ENCODE measurements around the gene PTTG2. TPM values are rescaled to one million over a fixed set of nuclear protein-coding genes. Genes with fewer than 3 reads are reported as not detected.

The PTTG2 gene
- total and polyA plus RNA-seq, 2 of the 4 experiments (the other 2 are of a cell fraction) = not detected

- Histone ChIP-seq H3K9me3 (ENCODE audit: control insufficient read depth, insufficient read depth, low read length) (no peaks in the 10 kb centered on the region), H3K23ac (ENCODE audit: low read depth, low read length) (no peak overlapping the region), H3K9me1 (ENCODE audit: insufficient read depth, low read length) (peaks cover 10% of the 10 kb centered on the region; the same call in 1 of the 2 replicates), H3K9ac (ENCODE audit: low read depth, low read length) (no peak overlapping the region), H3K27ac (ENCODE audit: insufficient read depth, low read length) (no peak overlapping the region), H2BK120ac (ENCODE audit: low read depth, low read length) (no peak overlapping the region), H2BK5ac (ENCODE audit: low read depth, low read length, poor library complexity, severe bottlenecking) (no peak overlapping the region), H3K79me1 (ENCODE audit: low read depth in 1 of 2, low read length in 2 of 2) (peaks cover 27 to 57% of the 10 kb centered on the region in 2 experiments), H4K8ac (ENCODE audit: low read depth in 2 of 2, low read length in 2 of 2) (no peak overlapping the region), H3K56ac (ENCODE audit: extremely low read depth, insufficient read depth, low read length) (no peak overlapping the region), H2BK15ac (ENCODE audit: low read depth, low read length) (no peak overlapping the region), H3K4me3 (ENCODE audit: insufficient read depth, low read depth, low read length) (no peak overlapping the region), H3K27me3 (ENCODE audit: control insufficient read depth, insufficient read depth, low read length) (no peaks in the 10 kb centered on the region), H3K36me3 (ENCODE audit: control insufficient read depth, insufficient read depth, low read length) (no peaks in the 10 kb centered on the region), H2AFZ (replicated peaks; ENCODE audit: low read length, poor library complexity) (no peak overlapping the region), H3K4me1 (ENCODE audit: control insufficient read depth, insufficient read depth, low read length) (peaks cover 3% of the 10 kb centered on the region; the same call in 1 of the 2 replicates), H3K18ac (ENCODE audit: low read depth, low read length) (no peak overlapping the region), H4K5ac (ENCODE audit: low read depth, low read length) (no peak overlapping the region), H3K14ac (replicated peaks; ENCODE audit: low read depth, low read length) (no peak overlapping the region), H2AK9ac (replicated peaks; ENCODE audit: low read depth, low read length, poor library complexity) (no peak overlapping the region), H3K4me2 (ENCODE audit: low read depth, low read length) (no peak overlapping the region), H4K91ac (ENCODE audit: insufficient read depth, low read depth, low read length) (no peak overlapping the region), H3K4ac (ENCODE audit: low read depth, low read length) (no peak overlapping the region), H4K20me1 (ENCODE audit: insufficient read depth, low read length) (no peaks in the 10 kb centered on the region), H2AK5ac (ENCODE audit: low read depth, low read length) (no peak overlapping the region), H2BK20ac (ENCODE audit: low read depth, low read length) (no peak overlapping the region)
- ChIA-PET POLR2A (ENCODE audit: unreplicated experiment) (no interaction called here), CTCF (no interaction called here)
- TF ChIP-seq ELK1 (IDR thresholded peaks at IDR 0.05; ENCODE audit: borderline replicate concordance, low read depth, low read length) (no peak), POLR2A (IDR thresholded peaks at IDR 0.05; ENCODE audit: low read depth, low read length) (no peak), CTCF (conservative IDR thresholded peaks at IDR 0.05; ENCODE audit: low read depth, low read length) (no peak), MAZ (IDR thresholded peaks at IDR 0.05; ENCODE audit: borderline replicate concordance, low read depth, low read length) (no peak), NFE2L2 (IDR thresholded peaks at IDR 0.05; ENCODE audit: low read depth, low read length) (no peak), RFX5 (IDR thresholded peaks at IDR 0.05; ENCODE audit: low read depth, low read length) (no peak), RCOR1 (IDR thresholded peaks at IDR 0.05; ENCODE audit: insufficient replicate concordance, low read length) (no peak), FOS (IDR thresholded peaks at IDR 0.05; ENCODE audit: low read depth, low read length) (no peak), MAFK (IDR thresholded peaks at IDR 0.05; ENCODE audit: low read depth, low read length) (no peak), USF2 (IDR thresholded peaks at IDR 0.05; ENCODE audit: low read depth, low read length) (no peak), CEBPB (IDR thresholded peaks at IDR 0.05; ENCODE audit: low read depth, low read length) (no peak), CHD1 (IDR thresholded peaks at IDR 0.05; ENCODE audit: low read depth, low read length) (no peak), RAD21 (IDR thresholded peaks at IDR 0.05; ENCODE audit: low read length) (no peak)
- in situ Hi-C loops (cut with MboI; ENCODE audit: low sequenced_read_pairs) = no loop called here
- DNase-seq (no peak), ATAC-seq (ENCODE audit: low read depth) (no peak)
- dilution Hi-C loops (cut with HindIII; ENCODE audit: low sequenced_read_pairs, unreplicated experiment) = no loop called here
- no TSS peak for BruUV-seq (replicated peaks)
- 93% methylated on average over 3 of the region's 9 CpGs; no CpG with 5 or more reads in 1 of the 2 experiments for WGBS, 2 experiments (ENCODE audit: extremely low coverage in 2 of 2, insufficient read length in 1 of 2)
- intact Hi-C loops (cut with micrococcal nuclease) = no loop called here
Observed at GRCh38 chr4:37998226-37998625, 38.0 kb downstream of the PTTG2 start.
